ENCODE results near the gene MCAM.

The MCAM gene

GRCh38 chr11:119361056-119361787 is 44.3 kb upstream of the MCAM start:
- no peaks in the 10 kb centered on the region for H3K9me2 ChIP-seq (replicated peaks; ENCODE audit: control insufficient read depth, low read length)
- peak overlapping the region; percentile 63 for H3K27ac ChIP-seq (ENCODE audit: low read depth, low read length)
- H3K36me3 ChIP-seq (ENCODE audit: control insufficient read depth, low read length): peaks cover 39% of the 10 kb centered on the region
- 0 out of 2 replicates have a peak, but pooled peaks cover 5% of the 10 kb centered on the region for H3F3A ChIP-seq (ENCODE audit: control insufficient read depth, insufficient read depth)
- peaks cover 6% of the 10 kb centered on the region; the same call in 1 of the 2 replicates for H3K27me3 ChIP-seq (ENCODE audit: control insufficient read depth, low read length)
- peak overlapping the region; percentile 93 for H3K4me3 ChIP-seq (ENCODE audit: low read length)
- H4K20me1 ChIP-seq (ENCODE audit: control insufficient read depth, insufficient read depth, low read depth, low read length): no peaks in the 10 kb centered on the region
- H3K79me2 ChIP-seq (ENCODE audit: control insufficient read depth, low read length): peaks cover 35% of the 10 kb centered on the region
- TF ChIP-seq EZH2phosphoT487 (IDR thresholded peaks at IDR 0.05; ENCODE audit: borderline replicate concordance, low read length) (no peak), CTCF (IDR thresholded peaks at IDR 0.05; ENCODE audit: low read depth, low read length, poor library complexity, severe bottlenecking) (no peak)
- peaks cover 91% of the 10 kb centered on the region for H3K4me1 ChIP-seq (ENCODE audit: control insufficient read depth, low read length)
- peak overlapping the region; percentile 91 for H3K4me2 ChIP-seq (ENCODE audit: low read length)
- no peaks in the 10 kb centered on the region for H3K9me3 ChIP-seq (ENCODE audit: control insufficient read depth, insufficient read depth, low read length)

GRCh38 chr11:119359365-119360214 is 42.7 kb upstream of the MCAM start:
- H3K4me2 ChIP-seq (ENCODE audit: low read length): peak overlapping the region; percentile 41

GRCh38 chr11:119357074-119357473 is 40.1 kb upstream of the MCAM start:
- TF ChIP-seq EZH2phosphoT487 (IDR thresholded peaks at IDR 0.05; ENCODE audit: borderline replicate concordance, low read length): no peak
- no peak for TF ChIP-seq CTCF (IDR thresholded peaks at IDR 0.05; ENCODE audit: low read depth, low read length, poor library complexity, severe bottlenecking)
- H3K9me3 ChIP-seq (ENCODE audit: control insufficient read depth, insufficient read depth, low read length): no peaks in the 10 kb centered on the region
- H3K4me1 ChIP-seq (ENCODE audit: control insufficient read depth, low read length): peaks cover 57% of the 10 kb centered on the region
- no peaks in the 10 kb centered on the region for H3K9me2 ChIP-seq (replicated peaks; ENCODE audit: control insufficient read depth, low read length)
- peaks cover 58% of the 10 kb centered on the region for H3K36me3 ChIP-seq (ENCODE audit: control insufficient read depth, low read length)
- peaks cover 18% of the 10 kb centered on the region for H3K79me2 ChIP-seq (ENCODE audit: control insufficient read depth, low read length)
- no peaks in the 10 kb centered on the region for H3K27me3 ChIP-seq (ENCODE audit: control insufficient read depth, low read length)
- no peak overlapping the region; the same call in 1 of the 2 replicates for H3K4me3 ChIP-seq (ENCODE audit: low read length)
- H3K4me2 ChIP-seq (ENCODE audit: low read length): peak overlapping the region; percentile 86
- H3F3A ChIP-seq (ENCODE audit: control insufficient read depth, insufficient read depth): 0 out of 2 replicates have a peak, but pooled peaks cover 8% of the 10 kb centered on the region
- H4K20me1 ChIP-seq (ENCODE audit: control insufficient read depth, insufficient read depth, low read depth, low read length): no peaks in the 10 kb centered on the region
- H3K27ac ChIP-seq (ENCODE audit: low read depth, low read length): no peak overlapping the region

More at GRCh38 chr11:119359365-119360214, 42.7 kb upstream of the MCAM start:
- Histone ChIP-seq H4K20me1 (ENCODE audit: control insufficient read depth, insufficient read depth, low read depth, low read length) (no peaks in the 10 kb centered on the region), H3K4me3 (ENCODE audit: low read length) (no peak overlapping the region), H3K9me3 (ENCODE audit: control insufficient read depth, insufficient read depth, low read length) (no peaks in the 10 kb centered on the region), H3K79me2 (ENCODE audit: control insufficient read depth, low read length) (peaks cover 35% of the 10 kb centered on the region), H3K36me3 (ENCODE audit: control insufficient read depth, low read length) (peaks cover 55% of the 10 kb centered on the region), H3F3A (ENCODE audit: control insufficient read depth, insufficient read depth) (0 out of 2 replicates have a peak, but pooled peaks cover 7% of the 10 kb centered on the region), H3K27ac (ENCODE audit: low read depth, low read length) (no peak overlapping the region), H3K9me2 (replicated peaks; ENCODE audit: control insufficient read depth, low read length) (no peaks in the 10 kb centered on the region), H3K27me3 (ENCODE audit: control insufficient read depth, low read length) (peaks cover 4% of the 10 kb centered on the region; the same call in 1 of the 2 replicates), H3K4me1 (ENCODE audit: control insufficient read depth, low read length) (peaks cover 78% of the 10 kb centered on the region)
- TF ChIP-seq CTCF (IDR thresholded peaks at IDR 0.05; ENCODE audit: low read depth, low read length, poor library complexity, severe bottlenecking) (no peak), EZH2phosphoT487 (IDR thresholded peaks at IDR 0.05; ENCODE audit: borderline replicate concordance, low read length) (no peak)

Data from DOHH2 (cell line).